ENCODE measurements around the gene B9D2.
A peak's percentile ranks its signal among the peaks of the same experiment; 100 is the strongest.
"Not testable (repeated sequence)": the region's sequence is repeated elsewhere in the genome, so short reads cannot be mapped to it uniquely, and the experiment has no call there.

Gene B9D2

GRCh38 chr19:41391618-41392017 is 27.7 kb upstream of the B9D2 start:
- no peak for TF ChIP-seq CTCF (IDR thresholded peaks at IDR 0.05; ENCODE audit: low read length, missing control alignments)
- no peak for DNase-seq (ENCODE audit: low read depth)
- no peak overlapping the region for H3K4me3 ChIP-seq (replicated peaks; ENCODE audit: low read depth, low read length)

GRCh38 chr19:41386442-41386841 is 22.5 kb upstream of the B9D2 start:
- H3K4me3 ChIP-seq (replicated peaks; ENCODE audit: low read depth, low read length) = no peak overlapping the region
- DNase-seq (ENCODE audit: low read depth) = peak; percentile 31
- no peak for TF ChIP-seq CTCF (IDR thresholded peaks at IDR 0.05; ENCODE audit: low read length, missing control alignments)

- H3K4me3 ChIP-seq (replicated peaks; ENCODE audit: low read depth, low read length) = no peak overlapping the region
- no peak for TF ChIP-seq CTCF (IDR thresholded peaks at IDR 0.05; ENCODE audit: low read length, missing control alignments)
- DNase-seq (ENCODE audit: low read depth) = no peak
Measured at GRCh38 chr19:41384351-41384750, 20.4 kb upstream of the B9D2 start.

GRCh38 chr19:41381536-41381935 is 17.6 kb upstream of the B9D2 start:
- DNase-seq (ENCODE audit: low read depth); H3K4me3 ChIP-seq (replicated peaks; ENCODE audit: low read depth, low read length): not testable (repeated sequence)

- no peak for TF ChIP-seq CTCF (IDR thresholded peaks at IDR 0.05; ENCODE audit: low read length, missing control alignments)
- DNase-seq (ENCODE audit: low read depth) = no peak
- no peak overlapping the region for H3K4me3 ChIP-seq (replicated peaks; ENCODE audit: low read depth, low read length)
Measured at GRCh38 chr19:41377977-41378709, 14.2 kb upstream of the B9D2 start.

GRCh38 chr19:41376998-41377365 is 13.0 kb upstream of the B9D2 start:
- H3K4me3 ChIP-seq (replicated peaks; ENCODE audit: low read depth, low read length) = peak overlapping the region; percentile 68
- TF ChIP-seq CTCF (IDR thresholded peaks at IDR 0.05; ENCODE audit: low read length, missing control alignments) = no peak
- no peak for DNase-seq (ENCODE audit: low read depth)

GRCh38 chr19:41376241-41376997 is 12.5 kb upstream of the B9D2 start, which contains the start of gene TMEM91:
Gene TMEM91, plus strand, starts transcription at chr19:41376533. Its CDS starts 1,777 bp downstream, at chr19:41378310.
- DNase-seq (ENCODE audit: low read depth) = peak; percentile 31
- no peak for TF ChIP-seq CTCF (IDR thresholded peaks at IDR 0.05; ENCODE audit: low read length, missing control alignments)
- peak within 1 kb of the TSS; percentile 68 for H3K4me3 ChIP-seq (replicated peaks; ENCODE audit: low read depth, low read length)

Measured in fibroblast of pulmonary artery (primary cell).